ENCODE results near the gene MAPK4.

The MAPK4 gene

DNA sequence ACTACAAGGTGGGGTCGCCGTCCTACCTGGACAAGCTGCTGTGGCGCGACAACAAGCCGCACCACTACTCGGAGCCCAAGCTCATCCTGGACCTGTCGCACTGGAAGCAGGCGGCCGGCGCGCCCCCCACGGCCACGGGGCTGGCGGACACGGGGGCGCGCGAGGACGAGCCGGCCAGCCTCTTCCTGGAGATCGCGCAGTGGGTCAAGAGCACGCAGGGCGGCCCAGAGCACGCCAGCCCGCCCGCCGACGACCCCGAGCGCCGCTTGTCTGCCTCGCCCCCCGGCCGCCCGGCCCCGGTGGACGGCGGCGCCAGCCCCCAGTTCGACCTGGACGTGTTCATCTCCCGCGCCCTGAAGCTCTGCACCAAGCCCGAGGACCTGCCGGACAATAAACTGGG lies 169.5 kb downstream of the MAPK4 start (continued):
- TF ChIP-seq KLF17 (tag by site-specific recombination; IDR thresholded peaks at IDR 0.05): no peak
- TF ChIP-seq ZNF555 (tag by site-specific recombination; conservative IDR thresholded peaks at IDR 0.05): no peak
- no peak for TF ChIP-seq ZBTB1 (tag by site-specific recombination; IDR thresholded peaks at IDR 0.05)
- no peak for TF ChIP-seq ZNF610 (tag by site-specific recombination; IDR thresholded peaks at IDR 0.05; ENCODE audit: borderline replicate concordance)
- TF ChIP-seq BCL11A (tag by site-specific recombination; IDR thresholded peaks at IDR 0.05; ENCODE audit: low read depth): no peak

DNA sequence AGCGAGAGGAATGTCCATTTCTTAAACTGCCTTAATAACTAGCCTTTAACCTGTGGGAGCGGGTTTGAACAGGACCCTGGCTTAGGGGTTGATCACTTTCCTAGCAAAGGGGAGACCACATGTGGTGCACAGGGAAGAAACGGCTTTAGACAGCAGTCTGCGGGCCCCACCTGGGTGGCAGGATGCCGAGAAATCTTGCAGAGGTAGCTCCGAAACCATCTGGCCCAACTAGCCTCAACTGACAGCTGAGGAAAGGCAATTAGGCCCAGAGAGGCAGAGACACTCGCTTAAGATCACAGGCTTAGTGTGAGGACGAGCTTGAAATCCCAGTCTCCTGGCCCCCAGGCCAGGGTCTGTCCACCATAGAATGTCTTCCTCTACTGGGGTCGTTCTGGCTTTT lies 170.1 kb downstream of the MAPK4 start:
- POLR2A ChIA-PET: no interaction called here
- no peaks in the 10 kb centered on the region for H3K4me1 ChIP-seq (ENCODE audit: control insufficient read depth, insufficient read depth, low read length)

GRCh38 chr18:50734342-50734741 lies 174.5 kb downstream of the MAPK4 start:
- Histone ChIP-seq H3K4me1 (ENCODE audit: control insufficient read depth, insufficient read depth, low read length) (no peaks in the 10 kb centered on the region), H3K9me3 (ENCODE audit: control insufficient read depth, insufficient read depth, low read depth, low read length) (no peaks in the 10 kb centered on the region), H3K27ac (ENCODE audit: extremely low read depth, low read depth, low read length) (no peak overlapping the region), H3K36me3 (ENCODE audit: control insufficient read depth in 2 of 2, insufficient read depth in 1 of 2, low read length in 2 of 2) (no peaks in the 10 kb centered on the region), H3K4me3 (ENCODE audit: low read depth, low read length) (no peak overlapping the region)
- TF ChIP-seq ZNF19 (tag by site-specific recombination; IDR thresholded peaks at IDR 0.05; ENCODE audit: low read depth) (no peak), ZIC2 (tag by site-specific recombination; IDR thresholded peaks at IDR 0.05) (peak; percentile 49; the same call in 1 of the 2 replicates)
- ChIA-PET CTCF (interaction anchor here (0.6 to 1.0 kb wide), 3 partner anchors 21 to 410 kb away, joined by 3 read pairs; no protein-coding TSS in a partner anchor), POLR2A (no interaction called here)

More for the DNA sequence above, 170.1 kb downstream of the MAPK4 start:
- TF ChIP-seq, protein P1, sequence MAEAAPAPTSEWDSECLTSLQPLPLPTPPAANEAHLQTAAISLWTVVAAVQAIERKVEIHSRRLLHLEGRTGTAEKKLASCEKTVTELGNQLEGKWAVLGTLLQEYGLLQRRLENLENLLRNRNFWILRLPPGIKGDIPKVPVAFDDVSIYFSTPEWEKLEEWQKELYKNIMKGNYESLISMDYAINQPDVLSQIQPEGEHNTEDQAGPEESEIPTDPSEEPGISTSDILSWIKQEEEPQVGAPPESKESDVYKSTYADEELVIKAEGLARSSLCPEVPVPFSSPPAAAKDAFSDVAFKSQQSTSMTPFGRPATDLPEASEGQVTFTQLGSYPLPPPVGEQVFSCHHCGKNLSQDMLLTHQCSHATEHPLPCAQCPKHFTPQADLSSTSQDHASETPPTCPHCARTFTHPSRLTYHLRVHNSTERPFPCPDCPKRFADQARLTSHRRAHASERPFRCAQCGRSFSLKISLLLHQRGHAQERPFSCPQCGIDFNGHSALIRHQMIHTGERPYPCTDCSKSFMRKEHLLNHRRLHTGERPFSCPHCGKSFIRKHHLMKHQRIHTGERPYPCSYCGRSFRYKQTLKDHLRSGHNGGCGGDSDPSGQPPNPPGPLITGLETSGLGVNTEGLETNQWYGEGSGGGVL (tag by site-specific recombination; IDR thresholded peaks at IDR 0.05): no peak
- TF ChIP-seq ZNF146 (tag by site-specific recombination; IDR thresholded peaks at IDR 0.05) (no peak), ZEB2 (tag by site-specific recombination; IDR thresholded peaks at IDR 0.05) (no peak), PATZ1 (tag by site-specific recombination; IDR thresholded peaks at IDR 0.05) (no peak), ZIC2 (tag by site-specific recombination; IDR thresholded peaks at IDR 0.05) (no peak), ZNF560 (tag by site-specific recombination; IDR thresholded peaks at IDR 0.05; ENCODE audit: borderline replicate concordance) (no peak)
- TF ChIP-seq, protein P2, sequence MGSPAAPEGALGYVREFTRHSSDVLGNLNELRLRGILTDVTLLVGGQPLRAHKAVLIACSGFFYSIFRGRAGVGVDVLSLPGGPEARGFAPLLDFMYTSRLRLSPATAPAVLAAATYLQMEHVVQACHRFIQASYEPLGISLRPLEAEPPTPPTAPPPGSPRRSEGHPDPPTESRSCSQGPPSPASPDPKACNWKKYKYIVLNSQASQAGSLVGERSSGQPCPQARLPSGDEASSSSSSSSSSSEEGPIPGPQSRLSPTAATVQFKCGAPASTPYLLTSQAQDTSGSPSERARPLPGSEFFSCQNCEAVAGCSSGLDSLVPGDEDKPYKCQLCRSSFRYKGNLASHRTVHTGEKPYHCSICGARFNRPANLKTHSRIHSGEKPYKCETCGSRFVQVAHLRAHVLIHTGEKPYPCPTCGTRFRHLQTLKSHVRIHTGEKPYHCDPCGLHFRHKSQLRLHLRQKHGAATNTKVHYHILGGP (tag by site-specific recombination; IDR thresholded peaks at IDR 0.05): no peak
- CTCF ChIA-PET: interaction anchor here (0.6 kb wide), 1 partner anchor 55 kb away, joined by 4 read pairs; no protein-coding TSS in a partner anchor
- H3K9me3 ChIP-seq (ENCODE audit: control insufficient read depth, insufficient read depth, low read depth, low read length): no peaks in the 10 kb centered on the region
- no peaks in the 10 kb centered on the region for H3K36me3 ChIP-seq (ENCODE audit: control insufficient read depth in 2 of 2, insufficient read depth in 1 of 2, low read length in 2 of 2)
- H3K27ac ChIP-seq (ENCODE audit: extremely low read depth, low read depth, low read length): no peak overlapping the region
- H3K4me3 ChIP-seq (ENCODE audit: low read depth, low read length): no peak overlapping the region

- POLR2A ChIA-PET: no interaction called here
- Histone ChIP-seq H3K9me3 (ENCODE audit: control insufficient read depth, insufficient read depth, low read depth, low read length) (no peaks in the 10 kb centered on the region), H3K36me3 (ENCODE audit: control insufficient read depth in 2 of 2, insufficient read depth in 1 of 2, low read length in 2 of 2) (no peaks in the 10 kb centered on the region), H3K4me3 (ENCODE audit: low read depth, low read length) (no peak overlapping the region), H3K27ac (ENCODE audit: extremely low read depth, low read depth, low read length) (no peak overlapping the region), H3K4me1 (ENCODE audit: control insufficient read depth, insufficient read depth, low read length) (no peaks in the 10 kb centered on the region)
- CTCF ChIA-PET: no interaction called here
- TF ChIP-seq ZNF416 (tag by site-specific recombination; IDR thresholded peaks at IDR 0.05): no peak
Measured at GRCh38 chr18:50734886-50735285, 175.0 kb downstream of the MAPK4 start.

All from HEK293 (cell line).